Measurements from ENCODE around the gene LSM3. TPM values are rescaled to one million over a fixed set of nuclear protein-coding genes. Genes with fewer than 3 reads are reported as not detected.

Gene LSM3
- total RNA-seq, 4 donors from 2014 or later: 7.9 to 15.6 (median 12.7) TPM

DNA sequence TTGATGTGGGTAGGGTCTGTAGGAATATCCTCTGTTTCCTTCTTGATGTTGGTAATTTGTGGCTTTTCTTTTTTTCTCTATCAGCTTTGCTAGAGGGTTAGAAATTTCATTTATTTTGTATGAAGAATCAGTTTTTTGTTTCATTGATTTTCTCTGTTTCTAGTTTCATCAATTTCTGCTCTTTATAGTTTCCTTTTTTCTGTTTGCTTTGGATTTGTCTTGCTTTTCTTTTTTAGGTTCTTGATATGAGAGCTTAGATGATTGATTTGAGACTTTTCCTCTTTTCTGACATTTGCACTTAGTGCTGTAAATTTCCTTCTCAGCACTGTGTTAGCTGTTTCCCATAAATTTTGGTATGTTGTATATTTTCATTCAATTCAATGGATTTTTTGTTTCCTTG is 61.3 kb downstream of the LSM3 start:
- H3K9me3 ChIP-seq: no peaks in the 10 kb centered on the region
- TF ChIP-seq POLR2A (IDR thresholded peaks at IDR 0.05): no peak
- TF ChIP-seq, protein P1, sequence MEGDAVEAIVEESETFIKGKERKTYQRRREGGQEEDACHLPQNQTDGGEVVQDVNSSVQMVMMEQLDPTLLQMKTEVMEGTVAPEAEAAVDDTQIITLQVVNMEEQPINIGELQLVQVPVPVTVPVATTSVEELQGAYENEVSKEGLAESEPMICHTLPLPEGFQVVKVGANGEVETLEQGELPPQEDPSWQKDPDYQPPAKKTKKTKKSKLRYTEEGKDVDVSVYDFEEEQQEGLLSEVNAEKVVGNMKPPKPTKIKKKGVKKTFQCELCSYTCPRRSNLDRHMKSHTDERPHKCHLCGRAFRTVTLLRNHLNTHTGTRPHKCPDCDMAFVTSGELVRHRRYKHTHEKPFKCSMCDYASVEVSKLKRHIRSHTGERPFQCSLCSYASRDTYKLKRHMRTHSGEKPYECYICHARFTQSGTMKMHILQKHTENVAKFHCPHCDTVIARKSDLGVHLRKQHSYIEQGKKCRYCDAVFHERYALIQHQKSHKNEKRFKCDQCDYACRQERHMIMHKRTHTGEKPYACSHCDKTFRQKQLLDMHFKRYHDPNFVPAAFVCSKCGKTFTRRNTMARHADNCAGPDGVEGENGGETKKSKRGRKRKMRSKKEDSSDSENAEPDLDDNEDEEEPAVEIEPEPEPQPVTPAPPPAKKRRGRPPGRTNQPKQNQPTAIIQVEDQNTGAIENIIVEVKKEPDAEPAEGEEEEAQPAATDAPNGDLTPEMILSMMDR (IDR thresholded peaks at IDR 0.05): no peak
- TF ChIP-seq EP300 (IDR thresholded peaks at IDR 0.05): no peak
- no peak for TF ChIP-seq POLR2AphosphoS5 (IDR thresholded peaks at IDR 0.05)
- H3K36me3 ChIP-seq: no peaks in the 10 kb centered on the region
- H3K27ac ChIP-seq: no peak overlapping the region
- no peak for ATAC-seq
- no peaks in the 10 kb centered on the region for H3K27me3 ChIP-seq
- H3K4me1 ChIP-seq: peaks cover 0 to 4% (median 0%) of the 10 kb centered on the region in 3 donors
- no peak overlapping the region for H3K4me3 ChIP-seq

DNA sequence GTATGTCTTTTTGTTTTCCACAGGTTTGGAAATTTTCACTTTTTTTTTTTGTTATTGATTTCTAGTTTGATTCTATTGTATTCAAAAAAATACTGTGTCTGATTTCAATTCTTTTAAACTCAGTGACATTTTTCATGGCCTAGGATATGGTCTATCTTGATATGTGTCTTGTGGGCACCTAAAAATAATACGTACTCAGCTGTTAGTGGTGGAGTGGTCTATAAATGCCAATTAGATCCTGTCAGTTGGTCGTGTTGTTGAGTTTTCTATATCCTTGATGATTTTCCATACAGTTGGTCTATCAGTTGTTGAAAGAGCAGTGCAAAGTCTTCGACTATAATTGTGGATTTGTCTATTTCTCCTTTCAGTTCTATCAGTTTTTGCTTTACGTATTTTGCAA is 61.7 kb downstream of the LSM3 start:
- Histone ChIP-seq H3K36me3 (no peaks in the 10 kb centered on the region), H3K9me3 (no peaks in the 10 kb centered on the region), H3K4me1 (peaks cover 0 to 4% (median 0%) of the 10 kb centered on the region in 3 donors), H3K27ac (no peak overlapping the region), H3K4me3 (no peak overlapping the region), H3K27me3 (no peaks in the 10 kb centered on the region)
- no peak for ATAC-seq
- WGBS, 2 donors (ENCODE audit: low coverage in 1 of 2): 63 to 65% methylated on average over 3 to 4 of the region's 4 CpGs
- TF ChIP-seq POLR2A (IDR thresholded peaks at IDR 0.05) (no peak), POLR2AphosphoS5 (IDR thresholded peaks at IDR 0.05) (no peak), EP300 (IDR thresholded peaks at IDR 0.05) (no peak)
- TF ChIP-seq, protein P1 (IDR thresholded peaks at IDR 0.05): no peak

DNA sequence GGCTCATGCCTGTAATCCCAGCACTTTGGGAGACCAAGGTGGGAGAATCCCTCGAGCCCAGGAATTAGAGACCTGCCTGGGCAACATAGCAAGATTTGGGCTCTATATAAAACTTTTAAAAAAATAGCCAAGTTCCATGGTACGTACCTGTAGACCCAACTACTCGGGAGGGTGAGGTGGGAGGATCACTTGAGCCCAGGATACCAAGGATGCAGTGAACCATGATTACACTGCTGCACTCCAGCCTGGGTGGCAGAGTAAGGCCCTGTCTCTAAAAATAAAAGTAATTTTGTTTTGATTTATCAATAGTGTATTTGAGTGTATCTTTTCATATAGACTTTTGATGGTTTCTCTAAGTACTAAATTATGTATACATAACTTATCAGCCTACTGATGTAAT is 63.1 kb downstream of the LSM3 start:
- H3K4me3 ChIP-seq: no peak overlapping the region
- no peak for ATAC-seq
- 96% methylated on average over 2 to 3 of the region's 3 CpGs for WGBS, 2 donors (ENCODE audit: low coverage in 1 of 2)

DNA sequence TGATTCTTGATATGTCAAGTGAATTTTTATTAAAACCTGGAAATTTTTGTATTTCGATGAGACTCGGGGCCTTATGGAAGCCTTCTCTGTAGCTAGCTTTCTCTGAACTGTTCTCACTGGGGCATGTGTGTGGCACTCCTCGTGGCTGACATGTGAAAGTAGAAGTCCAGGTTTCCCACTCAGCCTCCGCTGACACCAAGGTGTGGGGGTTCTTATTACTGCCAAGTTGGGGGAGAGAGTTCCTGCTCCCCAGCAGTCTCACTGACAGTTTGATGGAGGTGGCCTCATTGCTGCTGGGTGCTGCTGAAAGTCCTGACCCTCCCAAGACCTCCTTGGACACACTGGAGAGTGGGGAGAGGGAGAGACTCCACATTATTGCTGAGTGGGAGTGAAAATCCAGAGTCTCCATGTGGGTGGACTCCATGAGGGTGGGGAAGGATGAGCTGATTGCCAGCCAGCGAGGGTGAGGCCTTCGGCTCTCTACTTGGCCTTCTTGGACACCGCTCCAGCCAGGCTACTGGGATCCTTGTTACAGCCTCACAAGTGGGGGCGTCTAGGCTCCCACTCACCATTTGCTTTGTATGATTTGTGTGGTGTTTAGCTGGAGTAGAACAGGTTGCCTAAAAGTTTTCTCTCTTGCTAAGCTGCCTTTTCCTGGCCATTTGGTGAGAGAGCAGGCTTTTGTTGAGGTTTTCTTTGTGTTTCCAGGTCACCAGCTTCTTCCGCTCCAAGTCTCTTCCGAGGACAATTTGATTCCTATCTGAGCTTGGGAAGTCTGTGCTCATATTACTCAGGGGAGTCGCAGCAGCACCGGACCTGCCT is 64.1 kb downstream of the LSM3 start:
- no peak for ATAC-seq
- Histone ChIP-seq H3K36me3 (no peaks in the 10 kb centered on the region), H3K4me1 (peaks cover 0 to 3% (median 0%) of the 10 kb centered on the region in 3 donors), H3K4me3 (no peak overlapping the region), H3K9me3 (no peaks in the 10 kb centered on the region), H3K27me3 (peaks cover 5% of the 10 kb centered on the region), H3K27ac (no peak overlapping the region)
- TF ChIP-seq POLR2AphosphoS5 (IDR thresholded peaks at IDR 0.05) (no peak), POLR2A (IDR thresholded peaks at IDR 0.05) (no peak), EP300 (IDR thresholded peaks at IDR 0.05) (no peak)
- TF ChIP-seq, protein P1 (IDR thresholded peaks at IDR 0.05): no peak
- 77 to 79% methylated on average over 5 to 8 of the region's 12 CpGs for WGBS, 2 donors (ENCODE audit: low coverage in 1 of 2)

More for the DNA sequence above, 63.1 kb downstream of the LSM3 start:
- peaks cover 0 to 4% (median 0%) of the 10 kb centered on the region in 3 donors for H3K4me1 ChIP-seq
- no peak overlapping the region for H3K27ac ChIP-seq
- no peaks in the 10 kb centered on the region for H3K9me3 ChIP-seq
- TF ChIP-seq, protein P1 (IDR thresholded peaks at IDR 0.05): no peak
- no peak for TF ChIP-seq POLR2A (IDR thresholded peaks at IDR 0.05)
- TF ChIP-seq POLR2AphosphoS5 (IDR thresholded peaks at IDR 0.05): no peak
- no peak for TF ChIP-seq EP300 (IDR thresholded peaks at IDR 0.05)
- no peaks in the 10 kb centered on the region for H3K36me3 ChIP-seq
- peaks cover 5% of the 10 kb centered on the region for H3K27me3 ChIP-seq

DNA sequence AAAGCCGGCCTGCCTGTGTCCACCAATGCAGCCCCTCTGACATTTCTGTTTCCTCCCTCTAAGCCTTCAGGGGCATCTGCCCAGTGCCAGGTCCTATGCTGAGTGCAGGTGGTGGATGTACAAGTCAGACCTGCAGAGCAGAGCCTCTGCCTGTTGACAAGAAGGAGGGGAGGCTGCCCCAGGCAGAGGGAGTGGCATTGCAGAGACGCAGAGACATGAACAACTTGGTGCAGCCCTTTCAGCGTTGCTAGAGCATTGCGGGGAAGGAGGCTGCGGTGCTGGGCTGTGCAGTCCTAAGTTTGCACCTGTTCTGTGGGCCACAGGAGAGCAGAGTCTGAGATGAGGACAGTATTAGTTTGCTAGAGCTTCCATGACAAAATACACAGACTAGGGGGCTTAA is 65.2 kb downstream of the LSM3 start:
- WGBS, 2 donors (ENCODE audit: low coverage in 1 of 2): 94% methylated on average over 5 of the region's 5 CpGs; no CpG with 5 or more reads in 1 of the 2 donors
- no peaks in the 10 kb centered on the region for H3K36me3 ChIP-seq
- H3K4me3 ChIP-seq: no peak overlapping the region
- H3K4me1 ChIP-seq: no peaks in the 10 kb centered on the region
- H3K27ac ChIP-seq: no peak overlapping the region
- ATAC-seq: no peak
- H3K9me3 ChIP-seq: no peaks in the 10 kb centered on the region
- TF ChIP-seq POLR2A (IDR thresholded peaks at IDR 0.05) (no peak), EP300 (IDR thresholded peaks at IDR 0.05) (no peak), POLR2AphosphoS5 (IDR thresholded peaks at IDR 0.05) (no peak)
- TF ChIP-seq, protein P1 (IDR thresholded peaks at IDR 0.05): no peak
- peaks cover 5% of the 10 kb centered on the region for H3K27me3 ChIP-seq

Data from gastroesophageal sphincter (tissue), 4 donors.